Mononuclear cell (primary cell): Measurements from ENCODE around the gene CPXM2. TPM values are rescaled to one million over a fixed set of nuclear protein-coding genes. Genes with fewer than 3 reads are reported as not detected.

Experiments used
- H3K27me3 ChIP-seq: 2 replicates; pipeline ENCODE4 v1.6.0; 2011; ENCODE audit warnings: low read length, control low read depth; ENCODE audit not compliant: insufficient read depth
- H3K4me1 ChIP-seq: 2 replicates; pipeline ENCODE4 v1.5.1; 2011; ENCODE audit warnings: mild to moderate bottlenecking, low read length, control low read depth; ENCODE audit not compliant: insufficient read depth
- H3K4me3 ChIP-seq: 2 replicates; pipeline ENCODE4 v1.5.1; 2011; ENCODE audit warnings: mild to moderate bottlenecking, low read length, moderate library complexity
- H3K9me3 ChIP-seq: 2 replicates; pipeline ENCODE4 v1.5.1; 2011; ENCODE audit warnings: low read depth, mild to moderate bottlenecking, control low read depth, low read length
- total RNA-seq: library from RNA; depleted of rRNA; stranded (reverse); fragments of >200 nt; gene quantifications from one replicate; pipeline ENCODE4 v1.2.3, GENCODE V29; 2012

The CPXM2 gene
- total RNA-seq, 1 donor = not detected

- H3K27me3 ChIP-seq = no peaks in the 10 kb centered on the region
- H3K4me3 ChIP-seq = no peak overlapping the region
- no peaks in the 10 kb centered on the region for H3K4me1 ChIP-seq
- no peaks in the 10 kb centered on the region for H3K9me3 ChIP-seq
These were observed 169.3 kb downstream of the CPXM2 start for GRCh38 chr10:123722351-123722750.

GRCh38 chr10:123721441-123722049, 170.1 kb downstream of the CPXM2 start:
- Histone ChIP-seq H3K4me1 (no peaks in the 10 kb centered on the region), H3K9me3 (no peaks in the 10 kb centered on the region), H3K4me3 (no peak overlapping the region), H3K27me3 (no peaks in the 10 kb centered on the region)

- Histone ChIP-seq H3K4me3 (no peak overlapping the region), H3K27me3 (no peaks in the 10 kb centered on the region), H3K4me1 (no peaks in the 10 kb centered on the region), H3K9me3 (no peaks in the 10 kb centered on the region)
These were observed 171.1 kb downstream of the CPXM2 start for GRCh38 chr10:123720536-123720935.

- Histone ChIP-seq H3K9me3 (no peaks in the 10 kb centered on the region), H3K4me1 (no peaks in the 10 kb centered on the region), H3K27me3 (no peaks in the 10 kb centered on the region), H3K4me3 (no peak overlapping the region)
These were observed 173.0 kb downstream of the CPXM2 start for GRCh38 chr10:123718544-123719060.

GRCh38 chr10:123717336-123717735, 174.3 kb downstream of the CPXM2 start:
- Histone ChIP-seq H3K9me3 (no peaks in the 10 kb centered on the region), H3K4me1 (no peaks in the 10 kb centered on the region), H3K27me3 (no peaks in the 10 kb centered on the region), H3K4me3 (no peak overlapping the region)

- no peaks in the 10 kb centered on the region for H3K27me3 ChIP-seq
- no peak overlapping the region for H3K4me3 ChIP-seq
- no peaks in the 10 kb centered on the region for H3K4me1 ChIP-seq
- H3K9me3 ChIP-seq = no peaks in the 10 kb centered on the region
These were observed 176.1 kb downstream of the CPXM2 start for GRCh38 chr10:123715546-123715945.

- no peaks in the 10 kb centered on the region for H3K4me1 ChIP-seq
These were observed 185.4 kb downstream of the CPXM2 start for GRCh38 chr10:123706236-123706635.

GRCh38 chr10:123704812-123705211, 186.8 kb downstream of the CPXM2 start:
- Histone ChIP-seq H3K4me3 (no peak overlapping the region), H3K27me3 (no peaks in the 10 kb centered on the region), H3K4me1 (no peaks in the 10 kb centered on the region), H3K9me3 (no peaks in the 10 kb centered on the region)

More at GRCh38 chr10:123706236-123706635, 185.4 kb downstream of the CPXM2 start:
- H3K9me3 ChIP-seq = no peaks in the 10 kb centered on the region
- H3K4me3 ChIP-seq = no peak overlapping the region
- no peaks in the 10 kb centered on the region for H3K27me3 ChIP-seq

GRCh38 chr10:123704076-123704475, 187.5 kb downstream of the CPXM2 start:
- no peaks in the 10 kb centered on the region for H3K4me1 ChIP-seq
- no peaks in the 10 kb centered on the region for H3K9me3 ChIP-seq
- H3K4me3 ChIP-seq = no peak overlapping the region
- H3K27me3 ChIP-seq = no peaks in the 10 kb centered on the region

- H3K4me3 ChIP-seq = no peak overlapping the region
- no peaks in the 10 kb centered on the region for H3K27me3 ChIP-seq
- H3K4me1 ChIP-seq = no peaks in the 10 kb centered on the region
- no peaks in the 10 kb centered on the region for H3K9me3 ChIP-seq
These were observed 188.3 kb downstream of the CPXM2 start for GRCh38 chr10:123703195-123703790.

Other genes starting within 250 kb of the CPXM2 start
- under 0.01 TPM for gene GPR26, start 225.5 kb downstream of the CPXM2 start, total RNA-seq
- 23.9 TPM for gene CHST15, start 201.8 kb upstream of the CPXM2 start, total RNA-seq